Measurements from ENCODE around the gene MET. TPM values are rescaled to one million over a fixed set of nuclear protein-coding genes. Genes with fewer than 3 reads are reported as not detected.

Gene MET
- total and polyA plus RNA-seq, 9 donors, result 1.3 to 33.9 (median 5.8) TPM

- 94 to 99% (median 96%) methylated on average over 4 of the region's 4 CpGs for WGBS, 3 donors
Observed at GRCh38 chr7:116783666-116784318, 111.8 kb downstream of the MET start.

GRCh38 chr7:116784647-116785046 lies 112.7 kb downstream of the MET start:
- TF ChIP-seq CTCF (IDR thresholded peaks at IDR 0.05) (no peak), POLR2A (IDR thresholded peaks at IDR 0.05) (no peak), EP300 (IDR thresholded peaks at IDR 0.05) (no peak)
- Histone ChIP-seq H3K36me3 (no peaks in the 10 kb centered on the region), H3K4me3 (no peak overlapping the region), H3K4me1 (ENCODE audit: insufficient read depth) (no peaks in the 10 kb centered on the region), H3K27ac (no peak overlapping the region), H3K9me3 (no peaks in the 10 kb centered on the region), H3K27me3 (no peaks in the 10 kb centered on the region)
- no peak for DNase-seq
- intact Hi-C loops (cut with DNase I), result no loop called here
- 84 to 93% (median 92%) methylated on average over 6 of the region's 6 CpGs for WGBS, 3 donors

More at GRCh38 chr7:116783666-116784318, 111.8 kb downstream of the MET start:
- H3K27ac ChIP-seq, result no peak overlapping the region
- DNase-seq, result no peak
- H3K36me3 ChIP-seq, result no peaks in the 10 kb centered on the region
- no peaks in the 10 kb centered on the region for H3K4me1 ChIP-seq (ENCODE audit: insufficient read depth)
- TF ChIP-seq EP300 (IDR thresholded peaks at IDR 0.05), result no peak
- TF ChIP-seq CTCF (IDR thresholded peaks at IDR 0.05), result no peak
- TF ChIP-seq POLR2A (IDR thresholded peaks at IDR 0.05), result no peak
- H3K27me3 ChIP-seq, result no peaks in the 10 kb centered on the region
- intact Hi-C loops (cut with DNase I), result no loop called here
- H3K9me3 ChIP-seq, result no peaks in the 10 kb centered on the region
- no peak overlapping the region for H3K4me3 ChIP-seq

- intact Hi-C loops (cut with DNase I), result no loop called here
- H3K4me1 ChIP-seq (ENCODE audit: insufficient read depth), result no peaks in the 10 kb centered on the region
- H3K36me3 ChIP-seq, result no peaks in the 10 kb centered on the region
- DNase-seq, result no peak
- no peak overlapping the region for H3K4me3 ChIP-seq
- H3K27me3 ChIP-seq, result no peaks in the 10 kb centered on the region
- H3K9me3 ChIP-seq, result no peaks in the 10 kb centered on the region
- H3K27ac ChIP-seq, result no peak overlapping the region
- TF ChIP-seq EP300 (IDR thresholded peaks at IDR 0.05), result no peak
- TF ChIP-seq CTCF (IDR thresholded peaks at IDR 0.05), result no peak
- no peak for TF ChIP-seq POLR2A (IDR thresholded peaks at IDR 0.05)
Observed at GRCh38 chr7:116785843-116786242, 113.8 kb downstream of the MET start.

GRCh38 chr7:116786791-116787443 lies 114.9 kb downstream of the MET start:
- no peaks in the 10 kb centered on the region for H3K4me1 ChIP-seq (ENCODE audit: insufficient read depth)
- H3K4me3 ChIP-seq, result no peak overlapping the region
- WGBS, 3 donors, result 48 to 61% (median 54%) methylated on average over 2 of the region's 2 CpGs
- intact Hi-C loops (cut with DNase I), result no loop called here
- no peak overlapping the region for H3K27ac ChIP-seq
- H3K36me3 ChIP-seq, result no peaks in the 10 kb centered on the region
- no peaks in the 10 kb centered on the region for H3K9me3 ChIP-seq
- DNase-seq, result no peak
- no peaks in the 10 kb centered on the region for H3K27me3 ChIP-seq
- TF ChIP-seq EP300 (IDR thresholded peaks at IDR 0.05), result no peak
- TF ChIP-seq POLR2A (IDR thresholded peaks at IDR 0.05), result no peak
- TF ChIP-seq CTCF (IDR thresholded peaks at IDR 0.05), result no peak
